GM13977 (cell line): ENCODE results near the gene C2orf76.
A peak's percentile ranks its signal among the peaks of the same experiment; 100 is the strongest.

ENCODE experiments used
- DNase-seq: peaks from one replicate; pipeline ENCODE4 v3.0.0; 2012; ENCODE audit warnings: low spot score
- in situ Hi-C: fragments of 300-500 bp; cut with MboI; formaldehyde crosslinking; loops from one replicate; pipeline ENCODE4 v1.12.0; 2022; ENCODE audit warnings: low sequenced_read_pairs, low pct_unique_long_range_greater_than_20kb, mixed read lengths, inconsistent platforms; ENCODE audit not compliant: unreplicated experiment
- TF ChIP-seq, protein P1 (sequence below): IDR thresholded peaks from 2 replicates; pipeline ENCODE4 v1.5.1; 2012; ENCODE audit warnings: mild to moderate bottlenecking, control low read depth; ENCODE audit not compliant: insufficient read depth; ENCODE audit errors: extremely low read depth, missing control alignments

C2orf76 gene

GRCh38 chr2:119338826-119339561 lies 27.6 kb downstream of the C2orf76 start:
- peak; percentile 67 for DNase-seq
- in situ Hi-C loops: no loop called here
- TF ChIP-seq, protein P1, sequence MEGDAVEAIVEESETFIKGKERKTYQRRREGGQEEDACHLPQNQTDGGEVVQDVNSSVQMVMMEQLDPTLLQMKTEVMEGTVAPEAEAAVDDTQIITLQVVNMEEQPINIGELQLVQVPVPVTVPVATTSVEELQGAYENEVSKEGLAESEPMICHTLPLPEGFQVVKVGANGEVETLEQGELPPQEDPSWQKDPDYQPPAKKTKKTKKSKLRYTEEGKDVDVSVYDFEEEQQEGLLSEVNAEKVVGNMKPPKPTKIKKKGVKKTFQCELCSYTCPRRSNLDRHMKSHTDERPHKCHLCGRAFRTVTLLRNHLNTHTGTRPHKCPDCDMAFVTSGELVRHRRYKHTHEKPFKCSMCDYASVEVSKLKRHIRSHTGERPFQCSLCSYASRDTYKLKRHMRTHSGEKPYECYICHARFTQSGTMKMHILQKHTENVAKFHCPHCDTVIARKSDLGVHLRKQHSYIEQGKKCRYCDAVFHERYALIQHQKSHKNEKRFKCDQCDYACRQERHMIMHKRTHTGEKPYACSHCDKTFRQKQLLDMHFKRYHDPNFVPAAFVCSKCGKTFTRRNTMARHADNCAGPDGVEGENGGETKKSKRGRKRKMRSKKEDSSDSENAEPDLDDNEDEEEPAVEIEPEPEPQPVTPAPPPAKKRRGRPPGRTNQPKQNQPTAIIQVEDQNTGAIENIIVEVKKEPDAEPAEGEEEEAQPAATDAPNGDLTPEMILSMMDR: no peak

DNA sequence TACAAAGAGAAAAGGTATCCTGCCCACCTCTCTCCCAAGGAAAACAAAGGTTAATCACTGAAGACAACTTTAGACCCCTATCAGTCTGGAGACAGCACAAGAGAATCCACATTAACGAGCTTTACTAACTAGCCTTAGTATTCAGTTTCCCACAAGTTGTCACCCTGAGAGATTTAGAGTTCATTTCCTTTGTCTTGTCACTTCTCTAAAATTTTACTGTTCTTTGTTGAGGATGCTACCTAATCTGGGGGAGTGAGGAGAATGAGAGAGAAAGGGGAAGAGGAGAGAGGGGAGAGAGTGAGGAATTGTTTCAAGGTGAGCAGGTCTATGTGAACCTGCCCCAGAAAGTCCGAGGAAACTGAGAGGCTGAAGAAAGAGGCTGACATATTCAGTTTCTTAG lies 28.4 kb downstream of the C2orf76 start:
- in situ Hi-C loops: no loop called here
- no peak for DNase-seq
- TF ChIP-seq, protein P1: no peak

GRCh38 chr2:119337749-119338148 lies 28.9 kb downstream of the C2orf76 start:
- no peak for DNase-seq
- in situ Hi-C loops: no loop called here
- TF ChIP-seq, protein P1: no peak

- DNase-seq: no peak
- TF ChIP-seq, protein P1: no peak
- in situ Hi-C loops: no loop called here
Observed at GRCh38 chr2:119333833-119334232, 32.8 kb downstream of the C2orf76 start.

DNA sequence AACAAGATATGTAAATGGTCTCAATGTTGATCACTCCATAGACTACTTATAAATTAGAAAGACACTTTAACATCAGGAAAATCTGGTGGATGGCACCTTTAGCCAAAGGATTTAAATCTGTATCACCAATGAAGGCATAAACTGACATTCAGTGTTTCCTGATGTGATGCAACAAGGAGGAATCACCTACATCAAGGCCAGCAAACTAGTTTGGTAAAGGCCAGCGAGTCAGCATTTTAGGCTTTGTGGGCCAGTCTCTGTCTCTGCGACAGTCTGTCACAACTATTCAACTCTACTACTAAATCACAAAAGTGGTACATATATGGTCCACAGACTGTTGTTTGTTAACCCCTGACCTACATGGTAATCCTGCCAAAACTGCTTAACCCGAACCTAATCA lies 33.3 kb downstream of the C2orf76 start:
- in situ Hi-C loops: no loop called here
- DNase-seq: no peak
- TF ChIP-seq, protein P1: no peak

DNA sequence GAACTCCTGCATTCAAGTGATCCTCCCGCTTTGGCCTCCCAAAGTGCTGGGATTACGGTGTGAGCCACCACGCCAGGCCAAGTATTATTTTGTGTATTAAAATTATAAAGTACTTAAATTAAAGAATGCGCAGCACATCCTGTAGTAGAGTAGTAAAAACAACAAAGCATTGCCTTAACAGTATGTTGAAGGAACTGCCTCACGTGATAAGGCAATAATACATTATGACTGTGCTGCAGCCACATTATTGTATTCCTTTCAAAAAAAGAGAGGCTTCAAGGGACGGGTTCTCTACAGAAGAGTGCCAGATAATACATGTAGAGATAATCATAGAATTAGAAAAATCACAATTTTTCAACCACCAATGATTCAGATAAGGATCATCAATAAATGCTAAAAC lies 33.7 kb downstream of the C2orf76 start:
- in situ Hi-C loops: no loop called here
- TF ChIP-seq, protein P1: no peak
- no peak for DNase-seq
